Cortex of kidney (tissue), 1 donor: ENCODE data around the gene CETN3.

Experiments used
- DNase-seq: peaks from one replicate; lab custom pipeline; 2025; lab: John Stamatoyannopoulos, UW

The CETN3 gene

GRCh38 chr5:90409318-90410177 lies at the start of gene CETN3:
TSS of gene CETN3 (minus strand) at chr5:90409756. CDS start at chr5:90409661, 95 bp downstream.
- DNase-seq = peak; percentile 14

- no peak for DNase-seq
These were observed 37.4 kb upstream of the CETN3 start for GRCh38 chr5:90446961-90447360.

DNA sequence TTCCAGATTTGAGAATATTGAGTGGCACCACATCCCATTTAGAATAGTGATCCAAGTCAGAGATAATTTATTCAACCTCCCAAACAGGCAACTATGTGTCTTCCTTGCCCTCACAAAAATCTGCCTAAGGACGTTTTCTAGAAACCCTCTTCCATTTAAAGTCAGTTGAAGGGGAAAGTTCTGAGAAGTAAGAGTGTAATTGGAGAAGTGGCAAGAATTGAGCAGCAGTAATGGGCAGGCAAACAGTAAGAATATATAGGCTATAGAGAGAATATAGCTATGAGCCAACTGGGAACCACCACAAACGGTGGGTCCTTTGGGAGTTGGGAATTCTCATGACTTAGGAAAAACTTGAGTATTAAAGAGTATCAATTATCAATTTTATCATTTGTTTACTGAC lies 31.1 kb upstream of the CETN3 start:
- no peak for DNase-seq

DNA sequence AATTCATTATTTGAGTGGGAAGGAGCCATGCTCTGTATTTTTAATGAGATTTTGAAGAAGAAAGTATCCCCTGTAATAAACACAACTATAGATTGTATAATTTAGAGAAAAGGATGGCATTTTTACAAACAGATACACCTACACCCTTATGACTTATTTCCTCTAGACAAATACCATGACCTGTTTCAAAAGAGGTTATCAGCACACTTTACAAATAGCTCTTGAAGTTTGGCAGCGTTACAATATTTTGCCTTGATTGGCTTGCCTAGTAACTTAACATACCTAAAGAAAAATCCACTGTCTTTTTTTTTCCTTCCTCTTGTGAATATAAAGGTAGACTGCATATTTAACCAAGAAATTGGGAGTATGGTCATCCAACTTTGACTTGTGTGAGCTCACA lies 28.5 kb upstream of the CETN3 start:
- DNase-seq = no peak

DNA sequence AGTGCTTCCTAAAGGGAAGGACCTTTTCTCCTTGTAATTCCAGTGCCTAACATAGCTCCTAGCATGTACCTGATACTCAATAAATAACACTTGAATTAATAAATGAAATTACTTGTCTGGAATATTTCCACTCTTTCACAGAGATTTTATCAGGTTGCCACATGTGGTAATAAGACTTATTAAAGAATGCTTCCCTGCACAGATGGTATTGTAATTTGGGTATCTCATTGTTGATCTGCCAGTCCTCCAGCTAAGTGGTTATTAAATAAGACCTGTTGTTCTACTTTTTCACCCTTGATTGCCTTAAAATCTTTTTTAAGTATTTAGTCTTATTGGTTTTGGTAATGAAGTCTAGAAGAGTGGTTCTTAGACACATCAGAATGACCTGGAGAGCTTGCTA lies 28.1 kb upstream of the CETN3 start:
- no peak for DNase-seq

DNA sequence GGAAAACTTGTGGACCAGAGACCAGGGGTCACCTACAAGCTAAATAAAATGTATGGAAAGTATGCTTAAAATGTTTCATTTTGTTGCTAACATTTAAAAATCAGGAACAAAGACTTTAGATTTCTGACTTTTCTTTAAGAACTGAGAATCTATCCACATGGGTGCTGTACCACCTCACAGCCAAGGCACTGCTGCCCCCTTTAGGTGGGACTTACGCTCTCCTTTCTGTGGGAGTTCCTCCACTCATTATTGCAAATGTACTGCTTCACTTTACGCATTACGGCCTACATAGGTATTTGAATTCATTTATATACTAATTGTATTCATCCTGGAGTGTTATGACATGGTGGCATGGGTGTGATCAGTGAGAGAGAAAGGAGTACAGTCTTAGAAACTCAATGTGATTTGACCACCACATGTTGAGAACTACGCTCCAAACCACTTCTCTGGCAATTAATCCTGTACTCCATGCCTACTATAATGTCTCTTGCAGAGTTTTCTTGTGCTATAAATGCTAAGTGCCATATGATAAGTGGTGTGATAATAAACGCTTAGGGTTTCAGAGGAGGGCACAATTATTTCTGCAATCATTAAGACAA lies 24.7 kb upstream of the CETN3 start:
- no peak for DNase-seq

GRCh38 chr5:90424245-90424644 lies 14.7 kb upstream of the CETN3 start:
- DNase-seq = no peak

- no peak for DNase-seq
These were observed 11.6 kb upstream of the CETN3 start for GRCh38 chr5:90421136-90421535.

DNA sequence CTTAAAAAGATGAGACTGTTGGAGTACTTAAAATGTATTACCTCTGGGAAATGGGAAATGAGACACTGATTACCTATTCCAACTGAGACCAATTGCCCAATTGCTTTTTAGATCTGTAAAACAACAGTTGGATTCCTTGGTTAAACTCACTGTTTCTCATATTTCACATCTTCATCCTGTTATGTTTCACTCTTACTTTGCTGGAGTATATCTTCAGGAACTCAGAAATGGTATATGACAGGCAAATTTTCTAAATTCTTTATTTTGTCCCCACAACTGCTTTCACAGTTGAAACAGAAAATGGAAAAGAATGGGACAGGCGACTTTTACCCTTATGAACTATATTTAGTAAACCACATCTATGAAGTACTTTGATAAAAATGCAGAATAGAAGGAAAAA lies 8.7 kb upstream of the CETN3 start:
- DNase-seq = no peak

- no peak for DNase-seq
These were observed 714 bp upstream of the CETN3 start for GRCh38 chr5:90410178-90410762.

- DNase-seq = no peak
These were observed 812 bp downstream of the CETN3 start for GRCh38 chr5:90408571-90409317.

GRCh38 chr5:90406466-90406865 lies 3.1 kb downstream of the CETN3 start:
- DNase-seq = no peak

GRCh38 chr5:90402521-90403255 lies 6.9 kb downstream of the CETN3 start:
- no peak for DNase-seq

GRCh38 chr5:90399251-90399650 lies 10.3 kb downstream of the CETN3 start:
- no peak for DNase-seq

DNA sequence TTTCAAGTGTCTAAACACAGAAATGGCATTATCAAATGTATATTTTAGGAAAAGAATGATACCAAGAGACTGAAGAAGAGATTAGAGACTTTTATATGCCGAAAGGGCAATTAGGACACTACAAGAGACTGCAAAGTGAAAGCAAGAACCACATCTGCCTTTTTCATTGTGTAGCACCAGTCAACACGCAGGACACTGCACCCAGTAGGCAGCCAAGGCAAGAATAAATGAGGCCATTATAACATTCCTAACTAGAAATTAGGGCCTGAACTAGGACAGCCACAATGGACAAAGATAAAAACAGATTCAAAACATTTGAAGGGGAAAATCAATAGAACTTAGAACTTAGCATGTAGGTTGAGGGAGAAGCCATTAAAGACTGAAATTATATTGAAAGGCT lies 10.8 kb downstream of the CETN3 start:
- DNase-seq = no peak

DNA sequence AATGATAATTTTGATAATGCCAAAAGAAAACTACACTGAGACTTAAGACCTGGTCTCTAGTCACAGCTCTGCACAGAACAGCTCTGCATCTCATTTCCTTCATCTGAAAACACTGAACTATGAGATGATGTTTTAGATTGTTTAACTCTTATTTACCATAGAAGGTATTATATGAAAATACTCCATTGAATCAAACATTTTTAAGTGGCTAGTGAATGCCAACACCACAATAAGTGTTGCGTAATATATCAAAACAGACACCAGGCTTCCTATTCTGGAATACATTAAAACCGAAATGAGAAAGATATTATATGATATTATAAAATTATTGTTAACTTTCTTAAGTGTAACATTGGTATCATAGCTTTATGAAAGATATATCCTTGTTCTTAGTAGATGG lies 14.6 kb downstream of the CETN3 start:
- DNase-seq = no peak

- no peak for DNase-seq
These were observed 18.6 kb downstream of the CETN3 start for GRCh38 chr5:90390928-90391327.

- no peak for DNase-seq
These were observed 19.2 kb downstream of the CETN3 start for GRCh38 chr5:90390326-90390725.

GRCh38 chr5:90387508-90387907 lies 22.0 kb downstream of the CETN3 start:
- no peak for DNase-seq

- no peak for DNase-seq
These were observed 23.4 kb downstream of the CETN3 start for GRCh38 chr5:90386099-90386710.

- DNase-seq = no peak
These were observed 25.2 kb downstream of the CETN3 start for GRCh38 chr5:90384389-90384788.
